Uterus (tissue), 2 donors: ENCODE measurements around the gene SP5.

ENCODE experiments used
- CTCF ChIP-seq, 4 experiments: fragments of 200-600 bp in 2 of 4; fragments of 450-650 bp in 2 of 4; sonication (generic) in 2 of 4; IDR thresholded peaks; one replicate each; pipeline ENCODE4 v1.5.1; 2016 to 2019; ENCODE audit warnings: antibody characterized with exemption in 4 of 4, mild to moderate bottlenecking in 2 of 4, moderate library complexity in 1 of 4
- POLR2A ChIP-seq, 2 donors: fragments of 450-650 bp; IDR thresholded peaks; one replicate each; pipeline ENCODE4 v1.6.1; 2016; ENCODE audit warnings: antibody characterized with exemption in 2 of 2, mild to moderate bottlenecking in 1 of 2, moderate library complexity in 1 of 2

- TF ChIP-seq POLR2A (IDR thresholded peaks at IDR 0.05) (no peak), CTCF (IDR thresholded peaks at IDR 0.05) (no peak)
These were observed 6.5 kb downstream of the SP5 start for GRCh38 chr2:170721678-170722077.
